Measurements from ENCODE around the gene UNK.

GRCh38 chr17:75828076-75828400 lies 43.4 kb downstream of the UNK start:
- TF ChIP-seq POLR2AphosphoS5 (IDR thresholded peaks at IDR 0.05; ENCODE audit: low read depth, low read length) (no peak), TAF1 (IDR thresholded peaks at IDR 0.05; ENCODE audit: borderline replicate concordance, insufficient read depth, low read length) (no peak), SIN3A (IDR thresholded peaks at IDR 0.05; ENCODE audit: borderline replicate concordance, insufficient read depth, low read length) (no peak), FOXP2 (optimal IDR thresholded peaks at IDR 0.05; ENCODE audit: borderline replicate concordance, extremely low read depth, extremely low read length, insufficient read depth) (peak; percentile 8)
- TF ChIP-seq, protein P1, sequence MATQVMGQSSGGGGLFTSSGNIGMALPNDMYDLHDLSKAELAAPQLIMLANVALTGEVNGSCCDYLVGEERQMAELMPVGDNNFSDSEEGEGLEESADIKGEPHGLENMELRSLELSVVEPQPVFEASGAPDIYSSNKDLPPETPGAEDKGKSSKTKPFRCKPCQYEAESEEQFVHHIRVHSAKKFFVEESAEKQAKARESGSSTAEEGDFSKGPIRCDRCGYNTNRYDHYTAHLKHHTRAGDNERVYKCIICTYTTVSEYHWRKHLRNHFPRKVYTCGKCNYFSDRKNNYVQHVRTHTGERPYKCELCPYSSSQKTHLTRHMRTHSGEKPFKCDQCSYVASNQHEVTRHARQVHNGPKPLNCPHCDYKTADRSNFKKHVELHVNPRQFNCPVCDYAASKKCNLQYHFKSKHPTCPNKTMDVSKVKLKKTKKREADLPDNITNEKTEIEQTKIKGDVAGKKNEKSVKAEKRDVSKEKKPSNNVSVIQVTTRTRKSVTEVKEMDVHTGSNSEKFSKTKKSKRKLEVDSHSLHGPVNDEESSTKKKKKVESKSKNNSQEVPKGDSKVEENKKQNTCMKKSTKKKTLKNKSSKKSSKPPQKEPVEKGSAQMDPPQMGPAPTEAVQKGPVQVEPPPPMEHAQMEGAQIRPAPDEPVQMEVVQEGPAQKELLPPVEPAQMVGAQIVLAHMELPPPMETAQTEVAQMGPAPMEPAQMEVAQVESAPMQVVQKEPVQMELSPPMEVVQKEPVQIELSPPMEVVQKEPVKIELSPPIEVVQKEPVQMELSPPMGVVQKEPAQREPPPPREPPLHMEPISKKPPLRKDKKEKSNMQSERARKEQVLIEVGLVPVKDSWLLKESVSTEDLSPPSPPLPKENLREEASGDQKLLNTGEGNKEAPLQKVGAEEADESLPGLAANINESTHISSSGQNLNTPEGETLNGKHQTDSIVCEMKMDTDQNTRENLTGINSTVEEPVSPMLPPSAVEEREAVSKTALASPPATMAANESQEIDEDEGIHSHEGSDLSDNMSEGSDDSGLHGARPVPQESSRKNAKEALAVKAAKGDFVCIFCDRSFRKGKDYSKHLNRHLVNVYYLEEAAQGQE (IDR thresholded peaks at IDR 0.05; ENCODE audit: insufficient read depth in 1 of 2, low read depth in 2 of 2, low read length in 2 of 2), result no peak
